DMS53 treated with DMSO at 0.1 percent for 48 hours (cell line): ENCODE data around the gene BPIFB3.
"Not testable (repeated sequence)": the region's sequence is repeated elsewhere in the genome, so short reads cannot be mapped to it uniquely, and the experiment has no call there.

Experiments used
- DNase-seq: peaks from one replicate; lab custom pipeline; 2025; ENCODE audit not compliant: unreplicated experiment; lab: John Stamatoyannopoulos, UW

BPIFB3 gene

DNA sequence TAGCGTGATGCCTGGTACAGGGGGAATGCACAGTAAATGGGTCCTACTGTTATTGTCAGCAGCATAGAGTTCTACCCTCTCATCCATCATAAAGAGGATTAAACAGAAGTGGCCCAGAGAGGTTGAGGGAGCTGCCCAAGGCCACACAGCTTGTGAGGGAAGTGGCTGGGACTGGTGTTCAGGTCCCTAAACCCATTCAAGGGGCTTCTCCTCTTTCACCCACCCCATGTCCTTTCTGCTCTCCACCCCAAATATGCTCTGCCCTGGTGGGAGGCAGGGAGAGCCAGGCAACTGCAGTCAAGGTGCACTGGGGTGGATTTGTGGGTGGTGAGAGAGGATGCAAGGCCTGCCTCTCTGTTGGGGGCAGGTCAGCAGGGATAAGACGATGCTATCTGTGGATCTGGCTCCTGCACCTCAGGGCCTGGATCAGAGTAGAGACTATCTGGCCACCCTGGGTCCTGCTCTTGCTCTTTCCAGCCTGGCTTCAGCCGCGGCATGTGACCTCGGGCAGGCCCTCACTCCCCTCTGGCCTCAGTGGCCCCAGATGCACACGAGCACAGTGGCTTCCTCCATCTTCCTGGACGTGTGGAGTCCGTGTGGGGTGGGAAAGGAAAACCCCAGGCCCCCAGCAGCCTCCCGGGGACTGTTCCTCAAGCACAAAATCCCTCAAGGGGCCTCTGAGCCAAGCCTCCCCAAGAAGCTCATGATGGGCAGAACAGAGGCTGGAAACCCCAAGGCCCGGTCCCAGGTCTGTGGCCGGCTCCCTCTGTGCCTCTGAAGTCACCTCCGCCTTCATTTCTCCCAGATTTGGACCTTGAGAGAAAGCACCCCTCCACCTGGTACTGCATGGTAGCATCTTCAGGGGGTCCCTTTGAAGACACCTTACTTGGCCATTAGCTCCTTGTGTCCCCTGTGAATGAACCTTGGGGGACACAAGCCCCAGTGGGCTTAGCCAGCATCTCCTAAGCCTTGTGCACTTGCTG is 25.6 kb upstream of the BPIFB3 start:
- no peak for DNase-seq

DNA sequence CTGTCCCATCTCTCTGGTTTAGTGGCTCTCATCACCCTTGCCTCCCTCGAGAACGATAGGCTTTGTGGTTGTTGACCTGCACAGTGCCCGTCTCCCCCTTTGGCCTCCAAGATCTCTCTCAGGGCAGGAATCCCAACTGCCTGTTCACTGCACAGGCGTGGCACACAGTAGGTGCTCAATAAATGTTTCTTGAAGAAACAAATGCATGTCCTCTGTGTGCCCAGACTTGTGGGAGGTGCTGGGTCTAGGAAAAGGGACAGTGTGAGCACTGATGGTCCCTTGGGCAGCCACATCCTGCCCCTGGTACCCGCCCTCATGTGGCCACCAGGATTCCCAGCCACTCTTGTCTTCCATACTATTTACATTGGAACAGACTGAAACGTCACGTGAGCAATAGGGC is 24.8 kb upstream of the BPIFB3 start:
- DNase-seq = no peak

DNA sequence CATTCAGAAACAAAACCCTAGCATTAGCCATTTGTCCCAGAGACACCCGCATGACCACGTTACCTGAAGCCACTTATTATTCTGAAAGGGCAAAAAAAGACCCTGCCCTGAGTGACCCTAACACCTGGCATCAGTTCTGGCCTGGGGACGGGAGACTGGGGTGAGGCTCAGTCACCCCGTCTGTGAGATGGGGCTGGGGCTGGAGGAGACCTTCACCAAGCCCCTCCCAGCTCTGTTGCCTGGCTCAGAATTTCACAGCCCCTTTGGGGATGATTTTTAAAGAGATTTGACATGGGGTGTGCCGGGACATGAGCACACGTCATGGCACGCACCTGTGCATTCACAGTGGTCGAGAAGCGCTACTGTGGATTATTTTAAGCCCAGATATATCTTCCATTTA is 23.6 kb upstream of the BPIFB3 start:
- DNase-seq = no peak

GRCh38 chr20:33030569-33030968 is 23.1 kb upstream of the BPIFB3 start:
- DNase-seq = no peak

DNA sequence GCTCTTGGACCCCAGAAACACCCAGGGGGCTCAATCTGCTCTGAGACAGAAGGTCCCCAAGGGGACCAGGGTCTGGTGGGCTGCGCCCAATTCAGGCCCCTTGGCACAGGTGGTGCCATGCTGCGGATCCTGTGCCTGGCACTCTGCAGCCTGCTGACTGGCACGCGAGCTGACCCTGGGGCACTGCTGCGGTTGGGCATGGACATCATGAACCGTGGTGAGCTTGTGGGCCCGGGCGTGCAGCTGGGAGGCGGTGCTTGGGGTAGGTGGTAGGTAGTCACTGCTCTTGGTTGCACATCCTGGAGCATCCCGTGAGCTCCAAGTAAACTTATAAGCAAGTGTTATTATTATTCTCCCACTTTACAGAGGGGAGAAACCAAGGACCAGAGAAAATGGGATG is 22.2 kb upstream of the BPIFB3 start, which contains the start of gene BPIFB6:
Gene BPIFB6 (plus strand): TSS at position 118 of the 400 bp plus-strand sequence. CDS start 0 bp downstream, at position 118.
- DNase-seq = no peak

- DNase-seq = no peak
These were observed 21.1 kb upstream of the BPIFB3 start for GRCh38 chr20:33032555-33032954.

- DNase-seq = no peak
These were observed 20.3 kb upstream of the BPIFB3 start for GRCh38 chr20:33033381-33033780.

- no peak for DNase-seq
These were observed 19.6 kb upstream of the BPIFB3 start for GRCh38 chr20:33034115-33034514.

GRCh38 chr20:33034901-33035492 is 18.7 kb upstream of the BPIFB3 start:
- no peak for DNase-seq

- DNase-seq = no peak
These were observed 16.2 kb upstream of the BPIFB3 start for GRCh38 chr20:33037456-33037855.

GRCh38 chr20:33038243-33038642 is 15.5 kb upstream of the BPIFB3 start:
- DNase-seq = no peak

GRCh38 chr20:33042430-33042829 is 11.3 kb upstream of the BPIFB3 start:
- DNase-seq = no peak

DNA sequence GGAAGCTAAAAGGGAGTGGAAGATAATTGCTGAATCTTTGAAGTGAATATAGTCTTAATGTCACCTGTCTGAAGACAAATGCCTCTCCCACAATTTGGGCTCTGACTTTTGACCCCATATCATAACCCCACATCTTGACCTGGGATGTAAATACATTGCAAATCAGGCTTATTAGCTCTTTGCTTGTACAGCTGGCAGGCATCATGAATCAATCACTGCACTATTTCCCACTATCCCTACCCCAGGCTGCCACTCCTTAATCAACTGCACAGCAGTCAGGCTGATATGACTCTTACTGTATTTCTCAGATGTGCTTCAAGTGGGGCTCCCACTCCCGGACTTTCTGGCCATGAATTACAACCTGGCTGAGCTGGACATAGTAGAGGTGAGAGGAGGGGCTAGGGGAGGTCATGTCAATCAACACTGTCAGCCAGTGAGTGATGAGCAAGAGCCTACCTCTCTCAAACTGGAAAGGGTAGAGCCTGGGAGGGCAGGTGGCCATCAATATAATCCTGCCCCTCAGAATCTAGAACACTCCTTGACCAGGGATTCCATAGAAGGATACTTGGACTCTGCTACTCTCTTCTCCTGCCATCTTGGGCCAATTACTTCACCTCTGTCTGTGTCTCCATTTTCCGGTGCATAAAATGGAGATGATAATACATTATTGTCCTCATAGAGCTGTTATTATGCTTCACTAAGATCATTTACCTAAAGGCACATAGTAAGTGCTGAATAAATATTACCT is 10.5 kb upstream of the BPIFB3 start:
- DNase-seq = no peak

- DNase-seq = no peak
These were observed 9.9 kb upstream of the BPIFB3 start for GRCh38 chr20:33043731-33044181.

DNA sequence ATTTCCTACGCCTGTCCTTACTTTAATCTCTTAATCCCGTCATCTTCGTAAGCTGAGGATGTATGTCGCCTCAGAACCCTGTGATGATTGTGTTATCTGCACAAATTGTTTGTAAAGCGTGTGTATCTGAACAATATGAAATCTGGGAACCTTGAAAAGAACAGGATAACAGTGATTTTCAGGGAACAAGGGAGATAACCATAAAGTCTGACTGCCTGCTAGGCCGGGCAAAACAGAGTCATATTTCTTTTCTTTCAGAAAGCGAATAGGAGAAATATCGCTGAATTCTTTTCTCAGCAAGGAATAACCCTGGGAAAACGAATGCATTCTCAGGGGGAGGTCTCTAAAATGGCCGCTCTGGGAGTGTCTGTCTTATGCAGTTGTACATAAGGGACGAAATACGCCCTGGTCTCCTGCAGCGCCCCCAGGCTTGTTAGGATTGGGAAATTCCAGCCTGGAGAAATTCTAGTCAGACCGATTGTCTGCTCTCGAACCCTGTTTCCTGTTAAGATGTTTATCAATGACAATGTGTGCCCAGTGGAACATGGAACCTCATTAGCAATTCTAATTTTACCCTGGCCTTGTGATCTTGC is 8.5 kb upstream of the BPIFB3 start:
- not testable (repeated sequence) for DNase-seq

- no peak for DNase-seq
These were observed 7.3 kb upstream of the BPIFB3 start for GRCh38 chr20:33046412-33046811.

DNA sequence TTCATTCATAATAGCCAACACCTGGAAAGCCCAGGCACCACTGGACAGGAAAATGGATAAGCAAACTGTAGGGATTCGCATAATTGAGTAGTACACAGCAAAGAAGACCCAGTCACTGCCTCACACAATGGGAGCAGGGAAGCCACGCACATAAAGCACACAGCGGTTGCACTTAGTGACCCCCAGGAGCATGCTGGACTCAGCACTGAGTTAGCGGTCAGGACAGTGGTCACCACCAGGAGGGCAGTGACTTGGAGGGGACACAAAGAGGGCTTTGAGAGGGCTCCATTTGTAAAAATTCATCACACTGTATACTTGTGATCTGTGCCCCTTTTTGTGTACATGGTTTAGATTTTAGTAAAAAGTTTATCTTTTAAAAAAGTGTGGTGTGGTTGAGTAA is 2.4 kb upstream of the BPIFB3 start:
- DNase-seq = no peak

- no peak for DNase-seq
These were observed 678 bp downstream of the BPIFB3 start for GRCh38 chr20:33054381-33054780.

GRCh38 chr20:33054791-33055190 is 1.1 kb downstream of the BPIFB3 start:
- no peak for DNase-seq

DNA sequence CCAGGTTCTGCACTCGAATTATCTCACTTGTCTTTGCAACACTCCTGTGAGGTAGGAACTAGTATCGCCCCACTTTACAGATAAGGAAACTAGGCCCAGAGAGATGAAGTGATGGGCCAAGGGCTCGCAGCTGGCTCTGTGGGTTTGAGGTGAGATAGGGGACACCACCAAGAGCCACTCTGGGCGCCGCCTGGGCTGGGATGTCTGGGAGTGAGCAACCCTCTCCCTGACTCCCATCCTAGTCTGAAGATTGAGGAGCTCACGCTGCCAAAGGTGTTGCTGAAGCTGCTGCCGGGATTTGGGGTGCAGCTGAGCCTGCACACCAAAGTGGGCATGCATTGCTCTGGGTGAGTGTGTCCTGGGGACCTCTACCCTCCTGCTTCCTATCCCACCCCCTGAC is 5.4 kb downstream of the BPIFB3 start:
- DNase-seq = no peak

DNA sequence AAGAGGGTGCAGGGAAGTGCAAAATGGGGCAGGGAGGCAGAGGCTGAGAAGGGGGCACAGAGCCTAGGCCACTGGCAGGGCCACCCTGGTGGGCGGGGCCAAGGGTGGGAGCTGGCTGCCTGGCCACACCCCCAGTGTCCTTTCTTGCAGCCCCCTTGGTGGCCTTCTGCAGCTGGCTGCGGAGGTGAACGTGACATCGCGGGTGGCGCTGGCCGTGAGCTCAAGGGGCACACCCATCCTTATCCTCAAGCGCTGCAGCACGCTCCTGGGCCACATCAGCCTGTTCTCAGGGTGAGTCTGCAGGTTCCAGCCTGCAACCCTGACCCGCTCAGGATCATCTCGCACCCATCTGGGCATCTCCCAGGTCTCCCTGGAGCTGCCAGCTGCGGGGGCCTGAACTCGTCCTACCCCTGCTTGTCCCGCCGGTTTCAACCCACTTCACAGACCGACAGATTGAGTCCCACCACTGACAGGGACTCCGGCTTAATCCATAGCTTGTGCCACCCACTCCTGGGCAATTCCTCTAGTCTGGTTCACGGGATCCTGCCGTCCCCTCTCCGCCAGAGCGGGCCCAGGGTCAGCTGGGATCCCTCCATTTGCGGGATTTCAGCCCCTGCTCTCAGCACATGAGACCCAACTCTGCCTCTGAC is 6.2 kb downstream of the BPIFB3 start:
- no peak for DNase-seq
